HTR-8/SVneo (cell line): ENCODE measurements around the gene WDR27.

ENCODE experiments used
- DNase-seq: peaks from one replicate; pipeline ENCODE4 v3.0.0; 2011; ENCODE audit warnings: low spot score, mixed read lengths; ENCODE audit not compliant: insufficient read length
- FAIRE-seq: peaks from 2 replicates; lab custom pipeline; 2011; peaks lifted over from hg19 to GRCh38; lab: Jason Lieb, UNC

The WDR27 gene

DNA sequence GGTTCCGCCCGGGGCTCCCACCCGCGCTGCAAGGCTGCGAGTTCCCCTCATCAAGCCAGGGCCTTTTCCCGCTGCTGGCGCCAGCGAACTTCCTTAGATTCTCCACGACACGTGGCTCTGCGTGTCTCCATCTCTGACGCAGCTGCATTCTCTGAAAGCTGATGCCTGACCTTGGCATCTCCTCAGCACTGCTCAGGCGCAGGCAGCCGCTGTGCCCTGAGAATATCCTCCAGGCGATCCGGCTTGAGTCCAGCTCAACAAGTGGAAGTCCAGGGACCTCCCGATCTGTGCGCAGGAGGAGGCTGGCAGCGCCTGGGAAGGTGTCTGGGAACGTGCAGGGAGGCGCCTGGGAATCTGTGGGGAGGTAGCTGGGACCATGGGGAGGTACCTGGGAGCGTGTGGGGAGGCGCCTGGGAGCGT, 277.0 kb downstream of the WDR27 start:
- FAIRE-seq (no peak), DNase-seq (peak; percentile 19)

DNA sequence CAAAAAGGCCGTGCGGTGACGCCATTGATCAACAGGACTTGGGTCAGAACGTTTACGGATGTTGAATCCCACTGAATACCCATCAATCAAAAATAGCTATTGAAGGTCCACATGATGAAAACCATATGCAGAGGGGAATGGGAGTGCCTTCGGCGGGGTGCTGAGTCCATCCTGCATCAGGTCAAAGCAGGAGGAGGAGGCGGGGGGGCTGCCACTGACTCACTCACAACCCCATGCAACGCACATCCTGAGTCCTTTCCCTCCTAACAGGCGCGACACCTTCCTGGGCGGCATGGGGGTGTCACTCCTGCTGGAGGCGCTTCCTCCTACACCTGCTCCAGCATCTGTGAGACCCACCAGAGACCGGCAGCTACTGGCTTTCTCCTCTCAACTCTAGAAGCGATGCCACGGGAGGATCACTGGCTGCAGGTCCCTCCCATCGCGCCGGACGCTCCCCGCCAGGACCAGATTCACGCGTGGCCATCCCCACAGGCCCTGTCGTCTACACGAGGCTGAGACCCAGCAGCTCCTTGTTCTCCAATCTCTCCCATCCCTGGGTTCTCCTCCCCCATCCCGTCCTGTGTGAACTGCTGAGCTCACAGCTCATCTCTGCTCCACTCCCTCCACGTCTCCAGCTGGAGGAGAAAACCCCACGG, 277.6 kb downstream of the WDR27 start:
- FAIRE-seq = no peak

DNA sequence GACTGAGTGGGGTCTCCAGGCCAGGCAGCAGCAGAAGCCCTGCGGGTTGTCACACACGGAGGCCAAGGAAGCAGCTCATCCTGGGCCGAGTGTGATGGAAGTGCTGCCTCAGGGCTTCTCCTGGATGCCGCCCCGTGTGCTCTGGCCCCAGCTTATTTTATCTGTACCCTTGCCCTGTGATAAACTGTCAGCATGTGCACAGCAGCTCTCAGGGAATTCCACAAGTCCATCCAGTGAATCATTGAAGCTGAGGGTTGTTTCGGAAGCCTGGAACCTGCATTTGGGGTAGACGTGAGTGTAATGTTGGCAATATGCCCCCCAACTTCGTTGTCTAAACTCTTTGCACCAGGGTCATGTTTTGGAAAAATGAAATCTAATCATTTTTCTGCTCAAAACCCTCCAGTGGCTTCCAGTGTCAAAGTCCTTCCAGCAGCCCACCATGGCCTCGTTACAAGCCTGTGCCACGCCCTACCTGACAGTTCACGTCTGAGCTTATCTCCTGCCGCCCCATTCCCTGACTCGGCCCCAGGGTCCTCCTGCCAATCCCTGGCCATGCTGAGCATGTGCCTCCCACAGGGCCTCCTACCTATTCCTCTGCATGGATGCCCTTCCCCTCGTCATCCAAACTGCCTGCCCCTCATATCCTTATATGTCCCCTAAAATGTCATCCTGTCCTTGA, 280.1 kb downstream of the WDR27 start:
- no peak for DNase-seq
- FAIRE-seq = no peak

More for the DNA sequence above, 277.6 kb downstream of the WDR27 start:
- no peak for DNase-seq

GRCh38 chr6:169420912-169421543, 280.8 kb downstream of the WDR27 start:
- DNase-seq = no peak
- FAIRE-seq = no peak

GRCh38 chr6:169417101-169417500, 284.7 kb downstream of the WDR27 start:
- DNase-seq = no peak
- FAIRE-seq = no peak

DNA sequence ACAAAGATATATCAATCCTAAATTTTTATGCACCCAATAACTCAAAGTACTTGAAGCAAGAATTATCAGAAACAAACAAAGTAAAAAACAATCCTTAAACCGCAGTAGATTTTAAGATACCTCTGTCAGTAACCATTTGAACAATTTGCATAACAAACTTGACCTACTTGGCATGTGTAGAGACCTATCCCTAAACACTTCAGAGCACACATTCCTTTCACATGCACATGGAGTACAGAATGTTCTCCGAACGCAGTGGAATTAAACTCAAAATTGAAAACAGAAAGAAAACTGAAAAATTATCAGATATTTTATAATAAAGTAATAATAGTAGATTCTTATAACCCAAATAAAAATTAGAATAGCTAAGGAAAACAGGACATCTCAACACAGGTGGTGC, 285.6 kb downstream of the WDR27 start:
- no peak for DNase-seq
- FAIRE-seq = no peak

GRCh38 chr6:169415179-169415578, 286.6 kb downstream of the WDR27 start:
- DNase-seq = no peak
- FAIRE-seq = no peak

- DNase-seq = no peak
- FAIRE-seq = no peak
These were observed 290.1 kb downstream of the WDR27 start for GRCh38 chr6:169411722-169412121.

DNA sequence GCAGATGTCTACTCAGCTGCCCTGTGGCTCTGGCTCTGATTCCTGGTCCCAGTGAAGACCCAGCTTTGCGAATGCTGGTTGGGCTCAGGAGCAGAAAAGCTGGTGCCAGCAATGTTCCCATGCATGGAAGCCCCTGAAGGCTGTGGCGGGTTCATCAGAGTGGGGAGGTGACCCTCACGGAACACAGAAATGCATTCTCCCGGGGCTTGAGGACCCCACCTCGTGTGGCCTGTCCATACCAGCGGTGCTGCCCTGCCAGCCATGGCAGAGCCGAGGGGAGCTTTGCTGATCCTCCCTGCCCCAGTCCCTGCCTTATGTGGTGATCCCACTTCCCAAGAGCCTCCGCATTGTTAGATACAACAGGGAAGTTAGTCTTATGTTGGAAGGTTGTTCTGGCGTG, 290.5 kb downstream of the WDR27 start:
- no peak for FAIRE-seq
- DNase-seq = no peak

GRCh38 chr6:169409742-169410312, 292.0 kb downstream of the WDR27 start:
- no peak for DNase-seq
- FAIRE-seq = no peak

GRCh38 chr6:169407325-169407724, 294.5 kb downstream of the WDR27 start:
- no peak for FAIRE-seq
- DNase-seq = no peak
